ENCODE results near the gene VRTN.

VRTN gene

DNA sequence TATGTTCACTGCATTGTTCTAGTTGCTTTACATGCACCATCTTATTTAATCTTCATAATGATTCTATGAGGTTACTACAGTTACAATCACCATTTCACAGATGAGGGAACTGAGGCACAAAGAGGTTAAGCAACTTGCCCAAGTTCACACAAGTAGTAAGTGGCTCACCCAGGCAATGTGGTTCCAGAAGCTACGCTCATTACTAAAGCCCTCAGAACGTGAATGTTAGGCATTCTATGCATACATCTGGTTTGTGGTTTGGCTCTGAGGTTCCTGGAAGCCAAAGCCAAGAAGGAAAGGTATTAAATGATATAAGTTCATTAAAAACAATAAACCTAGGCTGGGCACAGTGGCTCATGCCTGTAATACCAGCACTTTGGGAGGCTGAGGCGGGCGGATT, 14.4 kb upstream of the VRTN start:
- H3K4me2 ChIP-seq (ENCODE audit: low read length, poor library complexity, severe bottlenecking): no peak overlapping the region
- no peak overlapping the region for H3K23ac ChIP-seq (ENCODE audit: low read length in 2 of 2)
- H3K4ac ChIP-seq (ENCODE audit: low read depth in 1 of 2, low read length in 2 of 2): no peak overlapping the region
- no peak overlapping the region for H2AK5ac ChIP-seq (ENCODE audit: low read length, severe bottlenecking)
- H4K8ac ChIP-seq (ENCODE audit: low read length): no peak overlapping the region
- H3K18ac ChIP-seq (ENCODE audit: low read depth in 1 of 2, low read length in 2 of 2): no peak overlapping the region
- H4K91ac ChIP-seq (ENCODE audit: low read length): no peak overlapping the region
- peaks cover 9 to 42% of the 10 kb centered on the region in 2 experiments for H3K27me3 ChIP-seq (ENCODE audit: control insufficient read depth in 1 of 2, insufficient read depth in 1 of 2, low read length in 2 of 2)
- no peak overlapping the region for H2BK120ac ChIP-seq (ENCODE audit: low read depth, low read length)
- H3K79me1 ChIP-seq (replicated peaks; ENCODE audit: low read length, poor library complexity, severe bottlenecking): no peaks in the 10 kb centered on the region
- H3K9me3 ChIP-seq (ENCODE audit: control insufficient read depth, low read length): no peaks in the 10 kb centered on the region
- no peak overlapping the region for H2AFZ ChIP-seq (ENCODE audit: low read depth, low read length)
- DNase-seq: peak; percentile 26
- H3K36me3 ChIP-seq (ENCODE audit: control insufficient read depth in 1 of 2, insufficient read depth in 2 of 2, low read depth in 1 of 2, low read length in 2 of 2): no peaks in the 10 kb centered on the region
- H3K9ac ChIP-seq (ENCODE audit: low read length): no peak overlapping the region
- no peak overlapping the region for H3K4me3 ChIP-seq (ENCODE audit: insufficient read depth in 1 of 2, low read depth in 1 of 2, low read length in 2 of 2)
- no peak overlapping the region for H2BK12ac ChIP-seq (ENCODE audit: low read length in 2 of 2)
- WGBS: 100% methylated on average over 3 of the region's 4 CpGs
- no peak overlapping the region for H3K27ac ChIP-seq (ENCODE audit: low read length, poor library complexity, severe bottlenecking)
- H2BK5ac ChIP-seq (ENCODE audit: low read depth, low read length, poor library complexity, severe bottlenecking): no peak overlapping the region
- H2BK15ac ChIP-seq (ENCODE audit: low read depth, poor library complexity, severe bottlenecking): no peak overlapping the region
- H3K14ac ChIP-seq (ENCODE audit: low read length in 2 of 2): no peak overlapping the region
- H3K4me1 ChIP-seq (ENCODE audit: control insufficient read depth, insufficient read depth, low read depth, low read length): no peaks in the 10 kb centered on the region

DNA sequence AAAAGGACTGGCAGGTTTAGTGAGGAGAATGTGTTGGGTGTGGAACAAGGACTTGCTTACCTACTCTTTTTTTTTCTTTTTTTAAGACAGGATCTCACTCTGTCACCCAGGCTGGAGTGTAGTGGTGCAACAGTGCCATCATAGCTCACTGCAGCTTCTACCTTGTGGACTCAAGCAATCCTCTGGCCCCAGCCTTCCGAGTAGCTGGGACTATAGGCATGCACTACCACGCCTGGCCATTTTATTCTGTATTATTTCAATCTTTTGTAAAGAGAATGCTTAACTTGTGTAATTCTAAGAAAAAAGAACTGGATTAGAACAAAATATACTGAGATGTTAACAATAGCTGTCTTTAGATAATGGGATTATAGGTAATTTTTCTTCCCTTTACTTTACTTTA, 1.9 kb upstream of the VRTN start:
- no peak overlapping the region for H2BK5ac ChIP-seq (ENCODE audit: low read depth, low read length, poor library complexity, severe bottlenecking)

GRCh38 chr14:74347097-74347794, 1.0 kb upstream of the VRTN start:
- Histone ChIP-seq H4K8ac (ENCODE audit: low read length) (no peak overlapping the region), H3K14ac (ENCODE audit: low read length in 2 of 2) (peak overlapping the region in 1 of 2 experiments; percentile 41), H2BK15ac (ENCODE audit: low read depth, poor library complexity, severe bottlenecking) (no peak overlapping the region), H3K4ac (ENCODE audit: low read depth in 1 of 2, low read length in 2 of 2) (no peak overlapping the region), H2BK12ac (ENCODE audit: low read length in 2 of 2) (no peak overlapping the region), H3K9ac (ENCODE audit: low read length) (no peak overlapping the region), H3K4me3 (ENCODE audit: insufficient read depth in 1 of 2, low read depth in 1 of 2, low read length in 2 of 2) (no peak overlapping the region), H3K18ac (ENCODE audit: low read depth in 1 of 2, low read length in 2 of 2) (no peak overlapping the region), H3K4me1 (ENCODE audit: control insufficient read depth, insufficient read depth, low read depth, low read length) (no peaks in the 10 kb centered on the region), H3K36me3 (ENCODE audit: control insufficient read depth in 1 of 2, insufficient read depth in 2 of 2, low read depth in 1 of 2, low read length in 2 of 2) (no peaks in the 10 kb centered on the region), H3K27me3 (ENCODE audit: control insufficient read depth in 1 of 2, insufficient read depth in 1 of 2, low read length in 2 of 2) (peaks cover 49 to 69% of the 10 kb centered on the region in 2 experiments), H2AFZ (ENCODE audit: low read depth, low read length) (no peak overlapping the region), H3K4me2 (ENCODE audit: low read length, poor library complexity, severe bottlenecking) (no peak overlapping the region), H2AK5ac (ENCODE audit: low read length, severe bottlenecking) (no peak overlapping the region), H3K9me3 (ENCODE audit: control insufficient read depth, low read length) (no peaks in the 10 kb centered on the region), H2BK120ac (ENCODE audit: low read depth, low read length) (no peak overlapping the region), H3K23ac (ENCODE audit: low read length in 2 of 2) (no peak overlapping the region), H3K79me1 (replicated peaks; ENCODE audit: low read length, poor library complexity, severe bottlenecking) (no peaks in the 10 kb centered on the region), H3K27ac (ENCODE audit: low read length, poor library complexity, severe bottlenecking) (no peak overlapping the region), H2BK5ac (ENCODE audit: low read depth, low read length, poor library complexity, severe bottlenecking) (no peak overlapping the region), H4K91ac (ENCODE audit: low read length) (no peak overlapping the region)
- WGBS: 39% methylated on average over 6 of the region's 7 CpGs
- no peak for DNase-seq

More for the DNA sequence above, 1.9 kb upstream of the VRTN start:
- no peak overlapping the region for H3K27ac ChIP-seq (ENCODE audit: low read length, poor library complexity, severe bottlenecking)
- DNase-seq: no peak
- no peak overlapping the region for H4K91ac ChIP-seq (ENCODE audit: low read length)
- H2AFZ ChIP-seq (ENCODE audit: low read depth, low read length): no peak overlapping the region
- H3K4me3 ChIP-seq (ENCODE audit: insufficient read depth in 1 of 2, low read depth in 1 of 2, low read length in 2 of 2): no peak overlapping the region
- no peaks in the 10 kb centered on the region for H3K9me3 ChIP-seq (ENCODE audit: control insufficient read depth, low read length)
- no peak overlapping the region for H3K4me2 ChIP-seq (ENCODE audit: low read length, poor library complexity, severe bottlenecking)
- H3K9ac ChIP-seq (ENCODE audit: low read length): no peak overlapping the region
- no peaks in the 10 kb centered on the region for H3K4me1 ChIP-seq (ENCODE audit: control insufficient read depth, insufficient read depth, low read depth, low read length)
- no peak overlapping the region for H2BK120ac ChIP-seq (ENCODE audit: low read depth, low read length)
- H2BK12ac ChIP-seq (ENCODE audit: low read length in 2 of 2): no peak overlapping the region
- H3K18ac ChIP-seq (ENCODE audit: low read depth in 1 of 2, low read length in 2 of 2): no peak overlapping the region
- H3K79me1 ChIP-seq (replicated peaks; ENCODE audit: low read length, poor library complexity, severe bottlenecking): no peaks in the 10 kb centered on the region
- no peak overlapping the region for H2AK5ac ChIP-seq (ENCODE audit: low read length, severe bottlenecking)
- H4K8ac ChIP-seq (ENCODE audit: low read length): no peak overlapping the region
- H2BK15ac ChIP-seq (ENCODE audit: low read depth, poor library complexity, severe bottlenecking): no peak overlapping the region
- no peaks in the 10 kb centered on the region for H3K36me3 ChIP-seq (ENCODE audit: control insufficient read depth in 1 of 2, insufficient read depth in 2 of 2, low read depth in 1 of 2, low read length in 2 of 2)
- no peak overlapping the region for H3K23ac ChIP-seq (ENCODE audit: low read length in 2 of 2)
- H3K4ac ChIP-seq (ENCODE audit: low read depth in 1 of 2, low read length in 2 of 2): no peak overlapping the region
- H3K27me3 ChIP-seq (ENCODE audit: control insufficient read depth in 1 of 2, insufficient read depth in 1 of 2, low read length in 2 of 2): peaks cover 45 to 71% of the 10 kb centered on the region in 2 experiments
- WGBS: no CpG with 5 or more reads among the region's 2 CpGs
- H3K14ac ChIP-seq (ENCODE audit: low read length in 2 of 2): no peak overlapping the region

DNA sequence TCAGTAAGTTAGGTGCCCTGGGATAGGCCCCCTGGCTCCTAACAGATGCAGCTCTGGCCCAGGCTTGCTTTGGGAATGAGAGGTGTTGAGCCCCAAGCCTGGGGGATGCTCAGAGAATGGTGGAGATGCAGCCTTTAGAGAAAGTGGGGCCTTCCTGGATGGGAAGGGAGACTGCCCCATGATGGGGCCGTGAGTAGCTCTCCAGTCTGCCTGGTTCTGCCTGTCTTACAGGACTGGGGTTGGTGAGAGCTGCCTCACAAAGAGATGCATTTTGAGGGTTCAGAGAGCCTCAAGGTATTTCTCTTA, 523 bp upstream of the VRTN start:
- WGBS: 0% methylated on average over 1 of the region's 1 CpG
- no peak overlapping the region for H3K18ac ChIP-seq (ENCODE audit: low read depth in 1 of 2, low read length in 2 of 2)

More for the DNA sequence above, 523 bp upstream of the VRTN start:
- peak overlapping the region in 1 of 2 experiments; percentile 41 for H3K14ac ChIP-seq (ENCODE audit: low read length in 2 of 2)
- no peaks in the 10 kb centered on the region for H3K36me3 ChIP-seq (ENCODE audit: control insufficient read depth in 1 of 2, insufficient read depth in 2 of 2, low read depth in 1 of 2, low read length in 2 of 2)
- H3K4me3 ChIP-seq (ENCODE audit: insufficient read depth in 1 of 2, low read depth in 1 of 2, low read length in 2 of 2): no peak overlapping the region
- H3K4me2 ChIP-seq (ENCODE audit: low read length, poor library complexity, severe bottlenecking): no peak overlapping the region
- H3K27me3 ChIP-seq (ENCODE audit: control insufficient read depth in 1 of 2, insufficient read depth in 1 of 2, low read length in 2 of 2): peaks cover 52 to 70% of the 10 kb centered on the region in 2 experiments
- H2BK120ac ChIP-seq (ENCODE audit: low read depth, low read length): no peak overlapping the region
- no peak overlapping the region for H4K91ac ChIP-seq (ENCODE audit: low read length)
- H3K23ac ChIP-seq (ENCODE audit: low read length in 2 of 2): no peak overlapping the region
- H2BK5ac ChIP-seq (ENCODE audit: low read depth, low read length, poor library complexity, severe bottlenecking): no peak overlapping the region
- DNase-seq: no peak
- H3K27ac ChIP-seq (ENCODE audit: low read length, poor library complexity, severe bottlenecking): no peak overlapping the region
- no peak overlapping the region for H3K4ac ChIP-seq (ENCODE audit: low read depth in 1 of 2, low read length in 2 of 2)
- H2AFZ ChIP-seq (ENCODE audit: low read depth, low read length): no peak overlapping the region
- H4K8ac ChIP-seq (ENCODE audit: low read length): no peak overlapping the region
- H3K79me1 ChIP-seq (replicated peaks; ENCODE audit: low read length, poor library complexity, severe bottlenecking): no peaks in the 10 kb centered on the region
- no peak overlapping the region for H2BK12ac ChIP-seq (ENCODE audit: low read length in 2 of 2)
- H3K4me1 ChIP-seq (ENCODE audit: control insufficient read depth, insufficient read depth, low read depth, low read length): no peaks in the 10 kb centered on the region
- H2AK5ac ChIP-seq (ENCODE audit: low read length, severe bottlenecking): no peak overlapping the region
- no peaks in the 10 kb centered on the region for H3K9me3 ChIP-seq (ENCODE audit: control insufficient read depth, low read length)
- no peak overlapping the region for H3K9ac ChIP-seq (ENCODE audit: low read length)
- H2BK15ac ChIP-seq (ENCODE audit: low read depth, poor library complexity, severe bottlenecking): no peak overlapping the region
